ENCODE data around the gene MED12L.
A peak's percentile ranks its signal among the peaks of the same experiment; 100 is the strongest.

The MED12L gene

GRCh38 chr3:151300539-151300938 lies 215.1 kb downstream of the MED12L start:
- DNase-seq (ENCODE audit: low spot score): no peak

GRCh38 chr3:151301787-151302186 lies 216.3 kb downstream of the MED12L start:
- no peak for DNase-seq (ENCODE audit: low spot score)

GRCh38 chr3:151303751-151304150 lies 218.3 kb downstream of the MED12L start:
- no peak for DNase-seq (ENCODE audit: low spot score)

GRCh38 chr3:151305060-151305774 lies 219.8 kb downstream of the MED12L start:
- DNase-seq (ENCODE audit: low spot score): peak; percentile 81

GRCh38 chr3:151305775-151306151 lies 220.3 kb downstream of the MED12L start:
- DNase-seq (ENCODE audit: low spot score): no peak

- no peak for DNase-seq (ENCODE audit: low spot score)
These were observed 220.8 kb downstream of the MED12L start for GRCh38 chr3:151306168-151306810.

- DNase-seq (ENCODE audit: low spot score): no peak
These were observed 221.7 kb downstream of the MED12L start for GRCh38 chr3:151307131-151307530.

GRCh38 chr3:151307583-151308488 lies 222.4 kb downstream of the MED12L start:
- DNase-seq (ENCODE audit: low spot score): no peak

GRCh38 chr3:151309566-151309965 lies 224.1 kb downstream of the MED12L start:
- no peak for DNase-seq (ENCODE audit: low spot score)

- peak; percentile 13 for DNase-seq (ENCODE audit: low spot score)
These were observed 227.5 kb downstream of the MED12L start for GRCh38 chr3:151312972-151313371.

GRCh38 chr3:151314137-151314536 lies 228.7 kb downstream of the MED12L start:
- no peak for DNase-seq (ENCODE audit: low spot score)

- no peak for DNase-seq (ENCODE audit: low spot score)
These were observed 229.1 kb downstream of the MED12L start for GRCh38 chr3:151314593-151314992.

- DNase-seq (ENCODE audit: low spot score): no peak
These were observed 229.7 kb downstream of the MED12L start for GRCh38 chr3:151315136-151315535.

- DNase-seq (ENCODE audit: low spot score): no peak
These were observed 230.4 kb downstream of the MED12L start for GRCh38 chr3:151315846-151316245.

GRCh38 chr3:151316267-151316991 lies 231.0 kb downstream of the MED12L start, which contains the start of gene GPR87:
GPR87 (minus strand) TSS chr3:151316820; CDS start chr3:151300100, 16,720 bp downstream.
- DNase-seq (ENCODE audit: low spot score): peak; percentile 38

GRCh38 chr3:151318313-151318712 lies 232.8 kb downstream of the MED12L start:
- DNase-seq (ENCODE audit: low spot score): no peak

GRCh38 chr3:151318991-151319390 lies 233.5 kb downstream of the MED12L start:
- no peak for DNase-seq (ENCODE audit: low spot score)

GRCh38 chr3:151319628-151320027 lies 234.2 kb downstream of the MED12L start:
- DNase-seq (ENCODE audit: low spot score): no peak

- DNase-seq (ENCODE audit: low spot score): no peak
These were observed 234.7 kb downstream of the MED12L start for GRCh38 chr3:151320131-151320530.

- DNase-seq (ENCODE audit: low spot score): no peak
These were observed 236.1 kb downstream of the MED12L start for GRCh38 chr3:151321526-151321925.

GRCh38 chr3:151322511-151322910 lies 237.0 kb downstream of the MED12L start:
- DNase-seq (ENCODE audit: low spot score): no peak
